NCI-H2171 treated with DMSO at 0.1 percent for 48 hours (cell line): ENCODE measurements around the gene NFAT5.

Experiments
- DNase-seq: peaks from one replicate; lab custom pipeline; 2025; lab: John Stamatoyannopoulos, UW

Gene NFAT5

GRCh38 chr16:69644790-69645189 is 79.0 kb downstream of the NFAT5 start:
- no peak for DNase-seq

- no peak for DNase-seq
Measured at GRCh38 chr16:69647020-69647419, 81.3 kb downstream of the NFAT5 start.

- no peak for DNase-seq
Measured at GRCh38 chr16:69651217-69651616, 85.5 kb downstream of the NFAT5 start.

- no peak for DNase-seq
Measured at GRCh38 chr16:69654280-69654931, 88.6 kb downstream of the NFAT5 start.

- peak; percentile 28 for DNase-seq
Measured at GRCh38 chr16:69660166-69660565, 94.4 kb downstream of the NFAT5 start.

GRCh38 chr16:69662901-69663300 is 97.1 kb downstream of the NFAT5 start:
- no peak for DNase-seq

GRCh38 chr16:69663846-69664245 is 98.1 kb downstream of the NFAT5 start:
- no peak for DNase-seq

- no peak for DNase-seq
Measured at GRCh38 chr16:69669577-69669976, 103.8 kb downstream of the NFAT5 start.

- DNase-seq: no peak
Measured at GRCh38 chr16:69672315-69672997, 106.7 kb downstream of the NFAT5 start.

- DNase-seq: no peak
Measured at GRCh38 chr16:69672998-69673713, 107.4 kb downstream of the NFAT5 start.

- DNase-seq: no peak
Measured at GRCh38 chr16:69680358-69680757, 114.6 kb downstream of the NFAT5 start.

- DNase-seq: no peak
Measured at GRCh38 chr16:69688589-69688988, 122.8 kb downstream of the NFAT5 start.

- DNase-seq: no peak
Measured at GRCh38 chr16:69691980-69692911, 126.5 kb downstream of the NFAT5 start.

- no peak for DNase-seq
Measured at GRCh38 chr16:69693916-69694315, 128.2 kb downstream of the NFAT5 start.

GRCh38 chr16:69698404-69698803 is 132.6 kb downstream of the NFAT5 start:
- DNase-seq: no peak

- DNase-seq: no peak
Measured at GRCh38 chr16:69699915-69700314, 134.1 kb downstream of the NFAT5 start.

GRCh38 chr16:69701452-69701851 is 135.7 kb downstream of the NFAT5 start:
- DNase-seq: no peak

- no peak for DNase-seq
Measured at GRCh38 chr16:69701866-69702265, 136.1 kb downstream of the NFAT5 start.

- DNase-seq: no peak
Measured at GRCh38 chr16:69703638-69704037, 137.9 kb downstream of the NFAT5 start.

GRCh38 chr16:69706256-69706974 is 140.6 kb downstream of the NFAT5 start:
- no peak for DNase-seq

- DNase-seq: no peak
Measured at GRCh38 chr16:69706975-69707340, 141.2 kb downstream of the NFAT5 start.
